NB4 (cell line): ENCODE measurements around the gene DDX18.

Experiments used
- CTCF ChIP-seq: IDR thresholded peaks from one replicate; pipeline ENCODE4 v1.5.1; 2012; ENCODE audit warnings: low read depth, low read length
- MYC ChIP-seq: IDR thresholded peaks from 2 replicates; pipeline ENCODE4 v1.6.1; 2011; ENCODE audit warnings: low read depth, low read length

GRCh38 chr2:117818921-117819320 is 4.4 kb downstream of the DDX18 start:
- TF ChIP-seq CTCF = no peak
- TF ChIP-seq MYC = no peak
